ENCODE data around the gene ACTR8.

GRCh38 chr3:53850895-53851294 is 31.1 kb downstream of the ACTR8 start:
- no peak for TF ChIP-seq RFXANK (CRISPR knock-in tag; IDR thresholded peaks at IDR 0.05)
- TF ChIP-seq CTCF (CRISPR knock-in tag; IDR thresholded peaks at IDR 0.05), result no peak
- no peak for TF ChIP-seq ETV6 (CRISPR knock-in tag; conservative IDR thresholded peaks at IDR 0.05)
- TF ChIP-seq ZNF644 (CRISPR knock-in tag; IDR thresholded peaks at IDR 0.05; ENCODE audit: low read depth), result no peak
- no peak for TF ChIP-seq BHLHE40 (IDR thresholded peaks at IDR 0.05; ENCODE audit: low read length)
- TF ChIP-seq KMT2B (CRISPR knock-in tag; IDR thresholded peaks at IDR 0.05), result no peak
- no peak for TF ChIP-seq RAD51 (IDR thresholded peaks at IDR 0.05; ENCODE audit: borderline replicate concordance)
- no peak for TF ChIP-seq KDM1A (CRISPR knock-in tag; IDR thresholded peaks at IDR 0.05)
- TF ChIP-seq BRF2 (CRISPR knock-in tag; IDR thresholded peaks at IDR 0.05), result no peak
- TF ChIP-seq AKAP8 (CRISPR knock-in tag; IDR thresholded peaks at IDR 0.05), result no peak
- TF ChIP-seq POLR2AphosphoS5 (IDR thresholded peaks at IDR 0.05; ENCODE audit: low read depth, low read length), result 0 out of 2 replicates have a peak, but pooled peaks have one; percentile 15
- no peak for TF ChIP-seq ATF2 (CRISPR knock-in tag; IDR thresholded peaks at IDR 0.05)
- no peak for TF ChIP-seq AFF4 (CRISPR knock-in tag; IDR thresholded peaks at IDR 0.05)
- TF ChIP-seq ELF4 (CRISPR knock-in tag; IDR thresholded peaks at IDR 0.05; ENCODE audit: borderline replicate concordance), result no peak

Data from HepG2 (cell line).